B cell (primary cell): Measurements from ENCODE around the gene DSP. TPM values are rescaled to one million over a fixed set of nuclear protein-coding genes. Genes with fewer than 3 reads are reported as not detected.

ENCODE experiments used
- ATAC-seq: fragments of 200-7000 bp; cut with Tn5 transposase; one replicate; pipeline ENCODE4 v1.10.0; 2021; ENCODE audit warnings: low read depth, mild to moderate bottlenecking, moderate number of reproducible peaks, moderate library complexity
- CTCF ChIA-PET: fragments of 350-600 bp; sonication (Branson Sonifier 250); formaldehyde crosslinking; loops from one replicate; lab custom pipeline; 2021; ENCODE audit warnings: antibody characterized with exemption, inconsistent platforms; lab: Charles Lee
- POLR2A ChIA-PET: fragments of 350-600 bp; sonication (Branson Sonifier 250); formaldehyde crosslinking; loops from one replicate; lab custom pipeline; 2021; ENCODE audit warnings: antibody characterized with exemption; lab: Charles Lee
- DNase-seq: peaks from one replicate; pipeline ENCODE4 v3.0.0; 2013
- H2AFZ ChIP-seq: 2 replicates; pipeline ENCODE4 v1.6.1; 2012; ENCODE audit warnings: mild to moderate bottlenecking, low read depth, low read length; ENCODE audit not compliant: insufficient read depth, poor library complexity, severe bottlenecking
- H3K27ac ChIP-seq, 2 donors: 1 replicate in 1 of 2; 2 replicates in 1 of 2; pipeline ENCODE4 v1.5.1; 2012 to 2013; ENCODE audit warnings: low read length in 2 of 2, mild to moderate bottlenecking in 2 of 2, moderate library complexity in 1 of 2
- H3K27me3 ChIP-seq, 4 experiments: fragments of 200-600 bp in 1 of 4; sonication (generic) in 1 of 4; replicated peaks in 1 of 4; 1 replicate in 2 of 4; 2 replicates in 2 of 4; pipeline versions ENCODE4 v1.6.1 to v1.7.0; 2013 to 2016; ENCODE audit warnings: low read length in 3 of 4, mild to moderate bottlenecking in 2 of 4, mixed read lengths in 1 of 4, moderate library complexity in 1 of 4; ENCODE audit not compliant: insufficient read depth in 4 of 4, control insufficient read depth in 3 of 4; ENCODE audit errors: control extremely low read depth in 1 of 4
- H3K36me3 ChIP-seq, 2 experiments: replicated peaks in 1 of 2; 1 replicate in 1 of 2; 2 replicates in 1 of 2; pipeline versions ENCODE4 v1.6.1 to v1.7.1; 2013; ENCODE audit warnings: low read length in 1 of 2; ENCODE audit not compliant: insufficient read depth in 2 of 2, control insufficient read depth in 1 of 2; ENCODE audit errors: control extremely low read depth in 1 of 2, extremely low read depth in 1 of 2
- H3K4me1 ChIP-seq, 2 donors: fragments of 200-600 bp in 1 of 2; sonication (generic) in 1 of 2; 1 replicate in 1 of 2; 2 replicates in 1 of 2; pipeline versions ENCODE4 v1.5.1 to v1.6.1; 2013 to 2017; ENCODE audit warnings: low read length in 2 of 2; ENCODE audit not compliant: control insufficient read depth in 2 of 2, insufficient read depth in 2 of 2
- H3K4me2 ChIP-seq: replicated peaks from 2 replicates; pipeline ENCODE3; 2012; ENCODE audit warnings: mild to moderate bottlenecking, low read depth, low read length; ENCODE audit not compliant: poor library complexity, severe bottlenecking
- H3K4me3 ChIP-seq, 5 experiments: fragments of 200-600 bp in 1 of 5; sonication (generic) in 1 of 5; 1 replicate in 3 of 5; 2 replicates in 2 of 5; pipeline versions ENCODE4 v1.5.1 to v1.7.0; 2011 to 2016; ENCODE audit warnings: low read length in 4 of 5, mild to moderate bottlenecking in 4 of 5, low read depth in 2 of 5, control low read depth in 1 of 5, moderate library complexity in 1 of 5; ENCODE audit not compliant: insufficient read depth in 1 of 5; ENCODE audit errors: control extremely low read depth in 1 of 5, extremely low read depth in 1 of 5
- H3K79me2 ChIP-seq: fragments of 200-600 bp; sonication (generic); one replicate; pipeline ENCODE4 v1.6.0; 2016; ENCODE audit warnings: low read length; ENCODE audit not compliant: control insufficient read depth, insufficient read depth
- H3K9ac ChIP-seq: fragments of 200-600 bp; sonication (generic); 2 replicates; pipeline ENCODE4 v1.6.1; 2017; ENCODE audit warnings: mild to moderate bottlenecking, low read length, moderate library complexity
- H3K9me3 ChIP-seq, 3 donors: one replicate each; pipeline versions ENCODE4 v1.6.1 to v1.7.1; 2013; ENCODE audit warnings: low read length in 2 of 3; ENCODE audit not compliant: control insufficient read depth in 2 of 3, insufficient read depth in 1 of 3; ENCODE audit errors: control extremely low read depth in 1 of 3
- H4K20me1 ChIP-seq: 2 replicates; pipeline ENCODE4 v1.6.0; 2012; ENCODE audit warnings: mild to moderate bottlenecking, low read length; ENCODE audit not compliant: insufficient read depth, control insufficient read depth, poor library complexity, severe bottlenecking
- H3K27ac Mint-ChIP-seq: one replicate; pipeline ENCODE4 v1.8.0; 2021; ENCODE audit warnings: mixed read lengths
- H3K27me3 Mint-ChIP-seq: one replicate; pipeline ENCODE4 v1.8.0; 2021; ENCODE audit warnings: mixed read lengths
- H3K4me1 Mint-ChIP-seq: one replicate; pipeline ENCODE4 v1.8.0; 2021; ENCODE audit warnings: mixed read lengths
- H3K4me3 Mint-ChIP-seq: one replicate; pipeline ENCODE4 v1.8.0; 2021; ENCODE audit warnings: mixed read lengths
- H3K9me3 Mint-ChIP-seq: one replicate; pipeline ENCODE4 v1.8.0; 2022; ENCODE audit warnings: mixed read lengths; ENCODE audit not compliant: insufficient read depth
- CTCF ChIP-seq: fragments of 200-600 bp; IDR thresholded peaks from one replicate; pipeline ENCODE4 v1.8.0; 2022; ENCODE audit warnings: antibody characterized with exemption, mild to moderate bottlenecking
- EZH2 ChIP-seq: IDR thresholded peaks from 2 replicates; pipeline ENCODE4 v1.6.1; 2012; ENCODE audit warnings: borderline replicate concordance, low read depth, mild to moderate bottlenecking, moderate library complexity, low read length; ENCODE audit not compliant: insufficient read depth, poor library complexity, severe bottlenecking
- WGBS: methylation state at CpG from one replicate; pipeline ENCODE4 v1.1.5; 2013; ENCODE audit warnings: missing lambda C conversion rate; ENCODE audit not compliant: insufficient coverage; 5-methylcytosine and 5-hydroxymethylcytosine counted together
- intact Hi-C: fragments of 100-400 bp; cut with micrococcal nuclease; formaldehyde crosslinking; loops from one replicate; pipeline ENCODE4 v1.10.0; 2022
- polyA plus RNA-seq: library from polyadenylated mRNA; depleted of rRNA; stranded (reverse); fragments of >200 nt; gene quantifications from 2 replicates; pipeline ENCODE4 v1.2.3, GENCODE V29; 2012
- total RNA-seq, 2 donors: library from RNA; stranded (reverse); fragments of 120-200 nt in 1 of 2; gene quantifications; 1 replicate in 1 of 2; 2 replicates in 1 of 2; pipeline versions ENCODE4 v1.2.3 to v1.2.4, GENCODE V29; 2013 to 2022

DSP gene
- total and polyA plus RNA-seq, 2 donors (not counting 1 experiment from before 2014, with no cell fraction given): not detected

GRCh38 chr6:7546896-7547295, 5.4 kb downstream of the DSP start:
- no peak overlapping the region for H3K4me2 ChIP-seq
- Mint-ChIP-seq H3K9me3 (no peaks in the 10 kb centered on the region), H3K27ac (no peak overlapping the region), H3K27me3 (peaks cover 40% of the 10 kb centered on the region), H3K4me1 (peaks cover 6% of the 10 kb centered on the region), H3K4me3 (no peak overlapping the region)
- peaks cover 0 to 2% (median 0%) of the 10 kb centered on the region in 3 donors for H3K9me3 ChIP-seq
- H3K4me1 ChIP-seq: peaks cover 10 to 14% of the 10 kb centered on the region in 2 donors
- TF ChIP-seq CTCF (no peak), EZH2 (no peak)
- 87% methylated on average over 3 of the region's 4 CpGs for WGBS
- H3K27ac ChIP-seq: no peak overlapping the region
- H3K36me3 ChIP-seq: no peaks in the 10 kb centered on the region
- H3K4me3 ChIP-seq: no peak overlapping the region
- H3K9ac ChIP-seq: no peak overlapping the region
- ChIA-PET POLR2A (interaction anchor here (0.7 kb wide), 1 partner anchor 20 kb away, joined by 5 read pairs; no protein-coding TSS in a partner anchor), CTCF (no interaction called here)
- intact Hi-C loops: no loop called here
- no peaks in the 10 kb centered on the region for H3K79me2 ChIP-seq
- peaks cover 0 to 19% (median 15%) of the 10 kb centered on the region in 4 experiments for H3K27me3 ChIP-seq
- no peak overlapping the region for H2AFZ ChIP-seq
- DNase-seq (no peak), ATAC-seq (no peak)
- no peaks in the 10 kb centered on the region for H4K20me1 ChIP-seq

- H3K4me2 ChIP-seq: no peak overlapping the region
- H3K4me1 ChIP-seq: peaks cover 6 to 10% of the 10 kb centered on the region in 2 donors
- no peak overlapping the region for H3K4me3 Mint-ChIP-seq
- intact Hi-C loops: no loop called here
- no peak overlapping the region for H2AFZ ChIP-seq
- H3K9me3 ChIP-seq: no peaks in the 10 kb centered on the region
- H3K9ac ChIP-seq: no peak overlapping the region
- no peaks in the 10 kb centered on the region for H3K79me2 ChIP-seq
- no peaks in the 10 kb centered on the region for H3K9me3 Mint-ChIP-seq
- ChIA-PET CTCF (no interaction called here), POLR2A (interaction anchor here (0.7 kb wide), 1 partner anchor 21 kb away, joined by 5 read pairs; no protein-coding TSS in a partner anchor)
- no peaks in the 10 kb centered on the region for H3K36me3 ChIP-seq
- H3K27me3 ChIP-seq: peaks cover 0 to 16% (median 12%) of the 10 kb centered on the region in 4 experiments
- H3K4me1 Mint-ChIP-seq: peaks cover 4% of the 10 kb centered on the region
- H3K27ac ChIP-seq: no peak overlapping the region
- ATAC-seq (no peak), DNase-seq (no peak)
- WGBS: no CpG with 5 or more reads among the region's 4 CpGs
- TF ChIP-seq CTCF: no peak
- no peak for TF ChIP-seq EZH2
- H3K27ac Mint-ChIP-seq: no peak overlapping the region
- no peak overlapping the region for H3K4me3 ChIP-seq
- no peaks in the 10 kb centered on the region for H4K20me1 ChIP-seq
- H3K27me3 Mint-ChIP-seq: peaks cover 43% of the 10 kb centered on the region
Observed at GRCh38 chr6:7547315-7547714, 5.8 kb downstream of the DSP start.
